HG02798 (cell line): ENCODE results near the gene ADAMTS17.

ENCODE experiments used
- ATAC-seq: cut with Tn5 transposase; IDR thresholded peaks from one replicate; pipeline ENCODE4 v1.9.1; 2021; ENCODE audit warnings: mild to moderate bottlenecking; ENCODE audit not compliant: unreplicated experiment, poor library complexity

Gene ADAMTS17

GRCh38 chr15:99967841-99968371 lies 373.9 kb downstream of the ADAMTS17 start:
- no peak for ATAC-seq

GRCh38 chr15:99966815-99967214 lies 375.0 kb downstream of the ADAMTS17 start:
- no peak for ATAC-seq

- no peak for ATAC-seq
These were observed 376.4 kb downstream of the ADAMTS17 start for GRCh38 chr15:99965376-99965775.

GRCh38 chr15:99963976-99964375 lies 377.8 kb downstream of the ADAMTS17 start:
- ATAC-seq: no peak

GRCh38 chr15:99963096-99963825 lies 378.5 kb downstream of the ADAMTS17 start:
- no peak for ATAC-seq

- ATAC-seq: no peak
These were observed 379.7 kb downstream of the ADAMTS17 start for GRCh38 chr15:99962006-99962561.

GRCh38 chr15:99961011-99961441 lies 380.7 kb downstream of the ADAMTS17 start:
- ATAC-seq: no peak

GRCh38 chr15:99959326-99959725 lies 382.4 kb downstream of the ADAMTS17 start:
- no peak for ATAC-seq

GRCh38 chr15:99958426-99959097 lies 383.2 kb downstream of the ADAMTS17 start:
- no peak for ATAC-seq

GRCh38 chr15:99957642-99958013 lies 384.1 kb downstream of the ADAMTS17 start:
- no peak for ATAC-seq

- ATAC-seq: no peak
These were observed 384.7 kb downstream of the ADAMTS17 start for GRCh38 chr15:99956820-99957641.

GRCh38 chr15:99956022-99956775 lies 385.6 kb downstream of the ADAMTS17 start:
- ATAC-seq: no peak

- no peak for ATAC-seq
These were observed 386.2 kb downstream of the ADAMTS17 start for GRCh38 chr15:99955532-99955931.

GRCh38 chr15:99955181-99955525 lies 386.6 kb downstream of the ADAMTS17 start:
- ATAC-seq: no peak

GRCh38 chr15:99954361-99955180 lies 387.2 kb downstream of the ADAMTS17 start:
- no peak for ATAC-seq

GRCh38 chr15:99953886-99954285 lies 387.9 kb downstream of the ADAMTS17 start:
- ATAC-seq: no peak

GRCh38 chr15:99951511-99951910 lies 390.3 kb downstream of the ADAMTS17 start:
- ATAC-seq: no peak

- no peak for ATAC-seq
These were observed 397.6 kb downstream of the ADAMTS17 start for GRCh38 chr15:99944131-99944530.

- no peak for ATAC-seq
These were observed 398.3 kb downstream of the ADAMTS17 start for GRCh38 chr15:99943466-99943865.
